IMR-90 (cell line): ENCODE data around the gene SLC38A4. TPM values are rescaled to one million over a fixed set of nuclear protein-coding genes. Genes with fewer than 3 reads are reported as not detected.
A peak's percentile ranks its signal among the peaks of the same experiment; 100 is the strongest.

Experiments used
- ATAC-seq: fragments of 200-7000 bp; cut with Tn5 transposase; 2 replicates; pipeline ENCODE4 v1.9.1; 2020; ENCODE audit warnings: low read depth, mild to moderate bottlenecking, moderate library complexity
- BruUV-seq: library from RNA; stranded (reverse); fragments of 400-500 nt; replicated peaks from 2 replicates; lab custom pipeline; 2021; lab: Mats Ljungman, UMichigan
- CTCF ChIA-PET: fragments of 300-600 bp; formaldehyde crosslinking; extraction: SDS; loops from one replicate; lab custom pipeline; 2021; ENCODE audit warnings: antibody characterized with exemption; lab: Yijun Ruan, JAX
- POLR2A ChIA-PET: fragments of 300-600 bp; sonication (Branson Sonifier 250); formaldehyde crosslinking; loops from one replicate; lab custom pipeline; 2022; ENCODE audit warnings: antibody characterized with exemption; ENCODE audit not compliant: unreplicated experiment; lab: Charles Lee
- DNase-seq: peaks from one replicate; pipeline ENCODE4 v3.0.0; 2013
- H2AFZ ChIP-seq: replicated peaks from 2 replicates; pipeline ENCODE3; 2013; ENCODE audit warnings: low read length, mild to moderate bottlenecking; ENCODE audit not compliant: poor library complexity
- H2AK5ac ChIP-seq: 2 replicates; pipeline ENCODE4 v1.6.1; 2013; ENCODE audit warnings: low read depth, low read length, inconsistent platforms
- H2AK9ac ChIP-seq: replicated peaks from 2 replicates; pipeline ENCODE3; 2013; ENCODE audit warnings: mild to moderate bottlenecking, low read depth, low read length, moderate library complexity; ENCODE audit not compliant: poor library complexity
- H2BK120ac ChIP-seq: 2 replicates; pipeline ENCODE4 v1.6.1; 2013; ENCODE audit warnings: low read depth, low read length, inconsistent platforms
- H2BK15ac ChIP-seq: 3 replicates; pipeline ENCODE4 v1.6.1; 2013; ENCODE audit warnings: low read depth, low read length, inconsistent platforms
- H2BK20ac ChIP-seq: 2 replicates; pipeline ENCODE4 v1.6.1; 2013; ENCODE audit warnings: low read depth, mild to moderate bottlenecking, inconsistent platforms, low read length, moderate library complexity
- H2BK5ac ChIP-seq: 2 replicates; pipeline ENCODE4 v1.6.1; 2013; ENCODE audit warnings: mild to moderate bottlenecking, low read depth, low read length, inconsistent platforms; ENCODE audit not compliant: poor library complexity, severe bottlenecking
- H3K14ac ChIP-seq: replicated peaks from 2 replicates; pipeline ENCODE4 v1.6.1; 2013; ENCODE audit warnings: low read depth, low read length, inconsistent platforms
- H3K18ac ChIP-seq: 2 replicates; pipeline ENCODE4 v1.6.1; 2013; ENCODE audit warnings: low read depth, low read length, control low read depth
- H3K23ac ChIP-seq: 2 replicates; pipeline ENCODE4 v1.6.1; 2013; ENCODE audit warnings: low read depth, low read length, inconsistent platforms
- H3K27ac ChIP-seq: 2 replicates; pipeline ENCODE4 v1.5.1; 2013; ENCODE audit warnings: mild to moderate bottlenecking, control low read depth, low read length; ENCODE audit not compliant: insufficient read depth
- H3K27me3 ChIP-seq: 2 replicates; pipeline ENCODE4 v1.6.1; 2013; ENCODE audit warnings: low read length; ENCODE audit not compliant: control insufficient read depth, insufficient read depth
- H3K36me3 ChIP-seq: 2 replicates; pipeline ENCODE4 v1.6.1; 2013; ENCODE audit warnings: low read length, mixed read lengths; ENCODE audit not compliant: control insufficient read depth, insufficient read depth
- H3K4ac ChIP-seq: 2 replicates; pipeline ENCODE4 v1.6.1; 2013; ENCODE audit warnings: low read depth, low read length, inconsistent platforms
- H3K4me1 ChIP-seq: 2 replicates; pipeline ENCODE4 v1.6.1; 2013; ENCODE audit warnings: low read length, mixed read lengths; ENCODE audit not compliant: control insufficient read depth, insufficient read depth
- H3K4me2 ChIP-seq: 2 replicates; pipeline ENCODE4 v1.6.1; 2013; ENCODE audit warnings: low read depth, mild to moderate bottlenecking, control low read depth, low read length, moderate library complexity
- H3K4me3 ChIP-seq: 2 replicates; pipeline ENCODE4 v1.5.1; 2013; ENCODE audit warnings: low read depth, mild to moderate bottlenecking, control low read depth, low read length, moderate library complexity; ENCODE audit not compliant: insufficient read depth
- H3K56ac ChIP-seq: 2 replicates; pipeline ENCODE4 v1.6.1; 2013; ENCODE audit warnings: low read length, inconsistent platforms; ENCODE audit not compliant: insufficient read depth; ENCODE audit errors: extremely low read depth
- H3K79me1 ChIP-seq, 2 experiments: 2 replicates each; pipeline ENCODE4 v1.6.1; 2013; ENCODE audit warnings: low read length in 2 of 2, inconsistent platforms in 1 of 2, low read depth in 1 of 2
- H3K9ac ChIP-seq: 2 replicates; pipeline ENCODE4 v1.6.1; 2013; ENCODE audit warnings: low read depth, low read length, control low read depth
- H3K9me1 ChIP-seq: 2 replicates; pipeline ENCODE4 v1.6.1; 2013; ENCODE audit warnings: low read length, inconsistent platforms; ENCODE audit not compliant: insufficient read depth
- H3K9me3 ChIP-seq: 2 replicates; pipeline ENCODE4 v1.6.1; 2013; ENCODE audit warnings: low read length; ENCODE audit not compliant: control insufficient read depth, insufficient read depth
- H4K20me1 ChIP-seq: 2 replicates; pipeline ENCODE4 v1.6.1; 2013; ENCODE audit warnings: low read length, inconsistent platforms; ENCODE audit not compliant: insufficient read depth
- H4K5ac ChIP-seq: 2 replicates; pipeline ENCODE4 v1.6.1; 2013; ENCODE audit warnings: mild to moderate bottlenecking, low read depth, low read length, control low read depth
- H4K8ac ChIP-seq, 2 experiments: 2 replicates each; pipeline ENCODE4 v1.6.1; 2013; ENCODE audit warnings: low read depth in 2 of 2, low read length in 2 of 2, control low read depth in 1 of 2, inconsistent platforms in 1 of 2
- H4K91ac ChIP-seq: 2 replicates; pipeline ENCODE4 v1.6.1; 2013; ENCODE audit warnings: low read depth, low read length, inconsistent platforms; ENCODE audit not compliant: insufficient read depth
- BHLHE40 ChIP-seq: fragments of 150-350 bp; IDR thresholded peaks from 2 replicates; pipeline ENCODE4 v1.6.1; 2016; ENCODE audit warnings: mild to moderate bottlenecking, low read depth, low read length
- FOS ChIP-seq: fragments of 150-350 bp; IDR thresholded peaks from 2 replicates; pipeline ENCODE4 v1.6.1; 2016; ENCODE audit warnings: low read depth, low read length
- MAFK ChIP-seq: IDR thresholded peaks from 2 replicates; pipeline ENCODE4 v1.6.1; 2012; ENCODE audit warnings: low read depth, low read length, improper control_type of control experiment
- MAZ ChIP-seq: IDR thresholded peaks from 2 replicates; pipeline ENCODE4 v1.6.1; 2012; ENCODE audit warnings: low read depth, mild to moderate bottlenecking, low read length, improper control_type of control experiment, moderate library complexity, borderline replicate concordance
- MXI1 ChIP-seq: IDR thresholded peaks from 2 replicates; pipeline ENCODE4 v1.6.1; 2012; ENCODE audit warnings: low read depth, mild to moderate bottlenecking, low read length, moderate library complexity, borderline replicate concordance
- NFE2L2 ChIP-seq: fragments of 150-350 bp; IDR thresholded peaks from 2 replicates; pipeline ENCODE4 v1.6.1; 2016; ENCODE audit warnings: low read depth, mild to moderate bottlenecking, low read length
- RCOR1 ChIP-seq: IDR thresholded peaks from 2 replicates; pipeline ENCODE4 v1.6.1; 2012; ENCODE audit warnings: mild to moderate bottlenecking, low read length, improper control_type of control experiment; ENCODE audit not compliant: insufficient replicate concordance
- RFX5 ChIP-seq: IDR thresholded peaks from 2 replicates; pipeline ENCODE4 v1.8.0; 2012; ENCODE audit warnings: low read depth, mild to moderate bottlenecking, low read length, moderate library complexity
- SMC3 ChIP-seq: fragments of 150-350 bp; IDR thresholded peaks from 2 replicates; pipeline ENCODE4 v1.6.1; 2016; ENCODE audit warnings: low read depth, mild to moderate bottlenecking, antibody characterized with exemption, low read length, moderate library complexity
- WGBS, 2 experiments: methylation state at CpG; one replicate each; pipeline versions ENCODE4 v1.1.5 to v1.1.7; 2013; ENCODE audit warnings: missing lambda C conversion rate in 2 of 2; ENCODE audit not compliant: insufficient read length in 1 of 2; ENCODE audit errors: extremely low coverage in 2 of 2; 5-methylcytosine and 5-hydroxymethylcytosine counted together
- dilution Hi-C: fragments of 300-500 bp; cut with HindIII; formaldehyde crosslinking; loops from one replicate; pipeline ENCODE4 v1.14.3; 2018; ENCODE audit warnings: low sequenced_read_pairs; ENCODE audit not compliant: unreplicated experiment
- in situ Hi-C: fragments of 300-500 bp; cut with MboI; formaldehyde crosslinking; loops from 3 replicates; pipeline ENCODE4 v1.14.3; 2019; ENCODE audit warnings: low sequenced_read_pairs, inconsistent platforms, mixed read lengths
- intact Hi-C: fragments of 100-400 bp; cut with micrococcal nuclease; formaldehyde crosslinking; loops from 2 replicates; pipeline ENCODE4 v1.10.0; 2022
- polyA plus RNA-seq, 3 experiments: library from polyadenylated mRNA; depleted of rRNA; stranded (reverse); fragments of >200 nt; gene quantifications; 2 replicates each; pipeline ENCODE4 v1.2.3, GENCODE V29; 2012; ENCODE audit warnings: low replicate concordance in 1 of 3
- total RNA-seq: library from RNA; depleted of rRNA; stranded (reverse); fragments of >200 nt; gene quantifications from 2 replicates; pipeline ENCODE4 v1.2.3, GENCODE V29; 2012
- TF ChIP-seq, protein P1 (sequence below): conservative IDR thresholded peaks from 2 replicates; pipeline ENCODE4 v1.5.1; 2012; ENCODE audit warnings: mild to moderate bottlenecking, low read depth, low read length, improper control_type of control experiment
- TF ChIP-seq, protein P2 (sequence below): fragments of 150-350 bp; IDR thresholded peaks from 2 replicates; pipeline ENCODE4 v1.6.1; 2016; ENCODE audit warnings: low read depth, mild to moderate bottlenecking, low read length, moderate library complexity, borderline replicate concordance

SLC38A4 gene
- total and polyA plus RNA-seq, 2 of the 4 experiments (the other 2 are of a cell fraction) = 2.3 to 2.7 TPM

DNA sequence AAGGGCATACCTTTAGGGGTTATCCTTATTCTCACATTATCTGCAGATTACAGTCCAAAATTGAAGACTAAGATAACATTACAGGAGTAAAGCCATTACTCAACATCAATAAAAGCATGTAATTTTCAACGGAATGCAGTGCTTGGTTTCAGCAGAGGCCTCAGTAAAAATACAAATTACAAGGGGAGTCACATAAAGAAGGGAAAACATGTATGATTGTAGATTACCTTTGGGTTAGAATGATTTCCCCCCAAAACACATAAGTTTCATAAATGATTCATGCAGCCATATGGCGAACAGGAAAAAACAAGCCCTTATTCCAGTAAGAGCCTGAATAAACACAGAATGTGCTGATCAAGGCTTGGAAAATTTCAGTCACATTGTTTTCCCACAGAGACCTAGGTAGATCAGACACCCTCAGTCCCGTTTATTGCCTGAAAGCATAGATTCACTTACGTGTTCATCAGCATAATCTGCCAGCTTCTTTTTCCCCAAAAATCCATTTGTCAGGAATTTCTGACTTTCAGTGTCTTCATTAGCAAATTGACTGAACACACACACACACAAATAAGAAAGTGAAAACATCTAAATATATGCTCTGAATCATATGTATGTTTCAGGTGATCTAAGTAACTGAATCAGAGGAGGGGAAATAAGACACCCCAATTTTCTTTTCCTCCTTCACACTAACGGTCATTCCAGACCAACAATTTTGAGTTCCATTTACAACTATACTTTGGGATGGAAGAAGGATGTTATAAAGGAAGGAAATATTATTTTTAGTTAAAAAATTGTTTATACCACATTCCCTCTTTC is 37.5 kb downstream of the SLC38A4 start:
- H3K27ac ChIP-seq = 0 out of 2 replicates have a peak overlapping the region, but pooled peaks have one; percentile 25
- in situ Hi-C loops = no loop called here
- intact Hi-C loops = no loop called here

More for the DNA sequence above, 37.5 kb downstream of the SLC38A4 start:
- H2AFZ ChIP-seq = no peak overlapping the region
- peak overlapping the region; percentile 79 to 93; a peak in 3 of 4 replicates for H4K8ac ChIP-seq
- peak overlapping the region; percentile 99; the same call in 1 of the 2 replicates for H3K23ac ChIP-seq
- peak overlapping the region; percentile 99 for H2BK15ac ChIP-seq
- H2AK9ac ChIP-seq = no peak overlapping the region
- H3K4ac ChIP-seq = peak overlapping the region; percentile 100
- POLR2A ChIA-PET = no interaction called here
- DNase-seq (peak; percentile 37), ATAC-seq (no peak)
- dilution Hi-C loops = no loop called here
- H4K20me1 ChIP-seq = no peaks in the 10 kb centered on the region
- TF ChIP-seq FOS = no peak
- TF ChIP-seq BHLHE40 = no peak
- no peak for TF ChIP-seq NFE2L2
- TF ChIP-seq MXI1 = no peak
- TF ChIP-seq, protein P1, sequence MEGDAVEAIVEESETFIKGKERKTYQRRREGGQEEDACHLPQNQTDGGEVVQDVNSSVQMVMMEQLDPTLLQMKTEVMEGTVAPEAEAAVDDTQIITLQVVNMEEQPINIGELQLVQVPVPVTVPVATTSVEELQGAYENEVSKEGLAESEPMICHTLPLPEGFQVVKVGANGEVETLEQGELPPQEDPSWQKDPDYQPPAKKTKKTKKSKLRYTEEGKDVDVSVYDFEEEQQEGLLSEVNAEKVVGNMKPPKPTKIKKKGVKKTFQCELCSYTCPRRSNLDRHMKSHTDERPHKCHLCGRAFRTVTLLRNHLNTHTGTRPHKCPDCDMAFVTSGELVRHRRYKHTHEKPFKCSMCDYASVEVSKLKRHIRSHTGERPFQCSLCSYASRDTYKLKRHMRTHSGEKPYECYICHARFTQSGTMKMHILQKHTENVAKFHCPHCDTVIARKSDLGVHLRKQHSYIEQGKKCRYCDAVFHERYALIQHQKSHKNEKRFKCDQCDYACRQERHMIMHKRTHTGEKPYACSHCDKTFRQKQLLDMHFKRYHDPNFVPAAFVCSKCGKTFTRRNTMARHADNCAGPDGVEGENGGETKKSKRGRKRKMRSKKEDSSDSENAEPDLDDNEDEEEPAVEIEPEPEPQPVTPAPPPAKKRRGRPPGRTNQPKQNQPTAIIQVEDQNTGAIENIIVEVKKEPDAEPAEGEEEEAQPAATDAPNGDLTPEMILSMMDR = no peak
- TF ChIP-seq, protein P2, sequence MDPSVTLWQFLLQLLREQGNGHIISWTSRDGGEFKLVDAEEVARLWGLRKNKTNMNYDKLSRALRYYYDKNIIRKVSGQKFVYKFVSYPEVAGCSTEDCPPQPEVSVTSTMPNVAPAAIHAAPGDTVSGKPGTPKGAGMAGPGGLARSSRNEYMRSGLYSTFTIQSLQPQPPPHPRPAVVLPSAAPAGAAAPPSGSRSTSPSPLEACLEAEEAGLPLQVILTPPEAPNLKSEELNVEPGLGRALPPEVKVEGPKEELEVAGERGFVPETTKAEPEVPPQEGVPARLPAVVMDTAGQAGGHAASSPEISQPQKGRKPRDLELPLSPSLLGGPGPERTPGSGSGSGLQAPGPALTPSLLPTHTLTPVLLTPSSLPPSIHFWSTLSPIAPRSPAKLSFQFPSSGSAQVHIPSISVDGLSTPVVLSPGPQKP = no peak
- no peak for TF ChIP-seq MAZ
- no peak for TF ChIP-seq MAFK
- TF ChIP-seq SMC3 = no peak
- TF ChIP-seq RCOR1 = no peak
- TF ChIP-seq RFX5 = no peak
- peak overlapping the region; percentile 76; the same call in 1 of the 2 replicates for H4K5ac ChIP-seq
- H3K9ac ChIP-seq = no peak overlapping the region
- H3K36me3 ChIP-seq = no peaks in the 10 kb centered on the region
- no peak overlapping the region for H3K56ac ChIP-seq
- H2BK5ac ChIP-seq = peak overlapping the region; percentile 95
- CTCF ChIA-PET = interaction anchor here (0.7 kb wide), 1 partner anchor 244 kb away, joined by 4 read pairs; no protein-coding TSS in a partner anchor
- WGBS, 2 experiments = no CpG with 5 or more reads among the region's 5 CpGs
- H2AK5ac ChIP-seq = peak overlapping the region; percentile 23; the same call in 1 of the 2 replicates
- H4K91ac ChIP-seq = peak overlapping the region; percentile 99
- peak overlapping the region; percentile 99; the same call in 1 of the 2 replicates for H3K18ac ChIP-seq
- peaks cover 19% of the 10 kb centered on the region for H3K4me1 ChIP-seq
- peak overlapping the region; percentile 10 for H3K14ac ChIP-seq
- H2BK20ac ChIP-seq = peak overlapping the region; percentile 100
- H2BK120ac ChIP-seq = peak overlapping the region; percentile 99
- no peak overlapping the region for H3K4me2 ChIP-seq
- BruUV-seq = no TSS peak
- H3K9me3 ChIP-seq = no peaks in the 10 kb centered on the region
- H3K79me1 ChIP-seq = no peaks in the 10 kb centered on the region; a peak in 2 of 4 replicates
- H3K4me3 ChIP-seq = no peak overlapping the region
- no peaks in the 10 kb centered on the region for H3K27me3 ChIP-seq
- peaks cover 11% of the 10 kb centered on the region for H3K9me1 ChIP-seq
